Ureter (tissue), 1 donor: ENCODE data around the gene PMFBP1. TPM values are rescaled to one million over a fixed set of nuclear protein-coding genes. Genes with fewer than 3 reads are reported as not detected.

Experiments used
- total RNA-seq: library from RNA; stranded (reverse); gene quantifications from one replicate; pipeline ENCODE4 v1.2.4, GENCODE V29; 2023
- donor health status: DM: yes; HTN: yes; CAD: no.

Gene PMFBP1
- total RNA-seq, 1 donor from 2014 or later: 1.6 TPM

Other genes starting within 250 kb of the PMFBP1 start
- 0.52 TPM for gene PKD1L3, start 171.8 kb downstream of the PMFBP1 start, total RNA-seq
- gene DHODH, start 163.4 kb downstream of the PMFBP1 start, total RNA-seq: 15.8 TPM
- gene HP, start 117.7 kb downstream of the PMFBP1 start, total RNA-seq: 3.9 TPM
- gene HPR, start 108.9 kb downstream of the PMFBP1 start, total RNA-seq: not detected
- 13.9 TPM for gene TXNL4B, start 78.5 kb downstream of the PMFBP1 start, total RNA-seq
- 50.1 TPM for gene DHX38, start 78.3 kb downstream of the PMFBP1 start, total RNA-seq